Measurements from ENCODE around the gene IFITM1.
"Not testable (repeated sequence)": the region's sequence is repeated elsewhere in the genome, so short reads cannot be mapped to it uniquely, and the experiment has no call there.

IFITM1 gene

GRCh38 chr11:282630-283360 is 31.0 kb upstream of the IFITM1 start:
- no peak for DNase-seq

GRCh38 chr11:283405-284104 is 30.3 kb upstream of the IFITM1 start:
- DNase-seq, result no peak

GRCh38 chr11:284105-285020 is 29.5 kb upstream of the IFITM1 start:
- DNase-seq, result no peak

GRCh38 chr11:285021-285893 is 28.6 kb upstream of the IFITM1 start:
- DNase-seq, result no peak

- DNase-seq, result no peak
These were observed 28.0 kb upstream of the IFITM1 start for GRCh38 chr11:285894-286220.

GRCh38 chr11:286977-287820 is 26.6 kb upstream of the IFITM1 start:
- DNase-seq, result not testable (repeated sequence)

- no peak for DNase-seq
These were observed 25.9 kb upstream of the IFITM1 start for GRCh38 chr11:287821-288477.

- DNase-seq, result peak in 1 of 2 experiments; percentile 40
These were observed 25.1 kb upstream of the IFITM1 start, which contains the start of gene PGGHG for GRCh38 chr11:288478-289397. Gene PGGHG, plus strand, starts transcription at chr11:289126. Its CDS starts 691 bp downstream, at chr11:289817.

GRCh38 chr11:289398-289711 is 24.5 kb upstream of the IFITM1 start:
- DNase-seq, result no peak

- DNase-seq, result no peak
These were observed 23.9 kb upstream of the IFITM1 start for GRCh38 chr11:289712-290620.

GRCh38 chr11:290621-291231 is 23.1 kb upstream of the IFITM1 start:
- DNase-seq, result no peak

GRCh38 chr11:291281-292210 is 22.3 kb upstream of the IFITM1 start:
- no peak for DNase-seq

- no peak for DNase-seq
These were observed 21.4 kb upstream of the IFITM1 start for GRCh38 chr11:292211-293121.

- no peak for DNase-seq
These were observed 20.5 kb upstream of the IFITM1 start for GRCh38 chr11:293271-293851.

- no peak for DNase-seq
These were observed 19.8 kb upstream of the IFITM1 start for GRCh38 chr11:293852-294661.

Data from SW 1271 (cell line).